ENCODE measurements around the gene RNF32. TPM values are rescaled to one million over a fixed set of nuclear protein-coding genes. Genes with fewer than 3 reads are reported as not detected.
"Not testable (repeated sequence)": the region's sequence is repeated elsewhere in the genome, so short reads cannot be mapped to it uniquely, and the experiment has no call there.

The RNF32 gene
- total RNA-seq, 2 donors from 2014 or later: 2.0 TPM

DNA sequence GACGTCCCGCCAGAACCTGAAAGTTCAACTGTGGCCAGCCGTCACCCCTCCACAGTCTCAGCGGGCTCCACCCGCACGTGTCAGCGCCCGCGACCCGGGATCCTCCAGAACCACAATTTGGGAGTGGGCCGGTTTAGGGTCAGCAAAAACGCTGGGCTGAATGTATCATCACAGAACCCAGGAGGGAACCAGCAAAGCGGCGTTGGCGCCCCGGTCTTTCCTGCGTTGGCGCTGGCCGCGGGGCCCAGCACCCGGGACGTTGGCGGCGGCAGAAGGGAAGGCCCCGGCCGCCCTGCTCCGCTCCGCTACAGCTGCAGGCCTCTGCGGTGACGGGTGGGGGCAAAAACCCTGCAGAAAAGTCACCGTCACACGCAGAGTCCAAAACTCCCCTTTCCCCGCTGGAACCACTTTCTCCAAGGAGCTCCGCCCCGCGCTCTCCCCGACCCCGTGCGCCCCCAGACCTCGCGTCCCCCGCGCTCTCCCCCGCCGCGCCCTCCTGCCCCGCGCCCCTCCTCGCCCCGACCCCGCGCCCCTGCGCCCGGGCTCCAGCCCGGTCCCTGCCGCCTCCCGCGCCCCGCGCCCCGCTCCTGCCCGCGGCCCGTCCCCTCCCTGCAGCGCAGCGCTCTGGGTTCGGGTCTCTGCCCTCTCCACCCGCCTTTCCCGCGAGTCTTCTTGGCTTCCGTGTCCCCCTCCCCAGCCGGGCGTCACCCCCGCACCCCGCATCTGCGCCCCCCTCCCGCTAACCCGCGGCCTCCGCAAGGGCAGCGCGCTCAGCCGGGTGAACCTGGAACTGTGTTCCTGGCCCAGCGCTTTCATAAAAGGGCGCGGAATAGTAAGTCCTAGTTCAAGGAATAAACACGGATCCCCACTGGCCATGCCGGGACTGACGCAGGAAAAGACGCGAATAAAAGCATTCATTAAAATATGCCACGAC lies 24.0 kb upstream of the RNF32 start:
- H3K4me1 ChIP-seq: peaks cover 4% of the 10 kb centered on the region
- no peaks in the 10 kb centered on the region for H3K36me3 ChIP-seq
- peak overlapping the region; percentile 40 for H3K4me3 ChIP-seq
- H3K9ac ChIP-seq (ENCODE audit: low read depth in 2 of 2, low read length in 2 of 2): peak overlapping the region; percentile 42 to 74
- no peaks in the 10 kb centered on the region for H3K27me3 ChIP-seq
- peak; percentile 64 for DNase-seq
- no peaks in the 10 kb centered on the region for H3K9me3 ChIP-seq
- intact Hi-C loops (cut with DNase I): no loop called here
- TF ChIP-seq, protein P1, sequence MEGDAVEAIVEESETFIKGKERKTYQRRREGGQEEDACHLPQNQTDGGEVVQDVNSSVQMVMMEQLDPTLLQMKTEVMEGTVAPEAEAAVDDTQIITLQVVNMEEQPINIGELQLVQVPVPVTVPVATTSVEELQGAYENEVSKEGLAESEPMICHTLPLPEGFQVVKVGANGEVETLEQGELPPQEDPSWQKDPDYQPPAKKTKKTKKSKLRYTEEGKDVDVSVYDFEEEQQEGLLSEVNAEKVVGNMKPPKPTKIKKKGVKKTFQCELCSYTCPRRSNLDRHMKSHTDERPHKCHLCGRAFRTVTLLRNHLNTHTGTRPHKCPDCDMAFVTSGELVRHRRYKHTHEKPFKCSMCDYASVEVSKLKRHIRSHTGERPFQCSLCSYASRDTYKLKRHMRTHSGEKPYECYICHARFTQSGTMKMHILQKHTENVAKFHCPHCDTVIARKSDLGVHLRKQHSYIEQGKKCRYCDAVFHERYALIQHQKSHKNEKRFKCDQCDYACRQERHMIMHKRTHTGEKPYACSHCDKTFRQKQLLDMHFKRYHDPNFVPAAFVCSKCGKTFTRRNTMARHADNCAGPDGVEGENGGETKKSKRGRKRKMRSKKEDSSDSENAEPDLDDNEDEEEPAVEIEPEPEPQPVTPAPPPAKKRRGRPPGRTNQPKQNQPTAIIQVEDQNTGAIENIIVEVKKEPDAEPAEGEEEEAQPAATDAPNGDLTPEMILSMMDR (IDR thresholded peaks at IDR 0.05): no peak
- H3K27ac ChIP-seq: no peak overlapping the region

DNA sequence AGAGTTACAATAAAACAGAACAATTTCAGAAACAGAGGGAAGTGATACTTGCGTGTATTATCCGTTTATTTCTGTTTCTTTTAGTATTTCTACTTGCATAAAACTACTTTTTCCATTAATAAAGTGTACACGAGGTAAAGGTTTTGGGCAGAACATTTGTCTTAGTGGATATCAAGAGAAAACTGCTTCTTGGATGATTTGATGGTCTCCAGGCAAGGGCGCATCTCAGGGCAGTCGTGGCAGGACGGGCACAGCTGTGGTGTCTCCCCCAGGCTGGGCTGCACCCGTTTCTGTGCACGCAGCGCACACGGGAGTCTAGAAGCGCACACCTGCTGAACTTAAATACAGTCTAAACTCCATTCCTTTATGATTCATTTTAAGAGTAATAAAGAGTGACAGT lies 23.4 kb upstream of the RNF32 start:
- Histone ChIP-seq H3K27me3 (no peaks in the 10 kb centered on the region), H3K36me3 (no peaks in the 10 kb centered on the region), H3K4me3 (peak overlapping the region; percentile 40), H3K4me1 (peaks cover 4% of the 10 kb centered on the region), H3K9ac (ENCODE audit: low read depth in 2 of 2, low read length in 2 of 2) (peak overlapping the region in 1 of 2 donors; percentile 74), H3K27ac (no peak overlapping the region), H3K9me3 (no peaks in the 10 kb centered on the region)
- TF ChIP-seq, protein P1 (IDR thresholded peaks at IDR 0.05): no peak
- intact Hi-C loops (cut with DNase I): no loop called here
- DNase-seq: peak; percentile 44

DNA sequence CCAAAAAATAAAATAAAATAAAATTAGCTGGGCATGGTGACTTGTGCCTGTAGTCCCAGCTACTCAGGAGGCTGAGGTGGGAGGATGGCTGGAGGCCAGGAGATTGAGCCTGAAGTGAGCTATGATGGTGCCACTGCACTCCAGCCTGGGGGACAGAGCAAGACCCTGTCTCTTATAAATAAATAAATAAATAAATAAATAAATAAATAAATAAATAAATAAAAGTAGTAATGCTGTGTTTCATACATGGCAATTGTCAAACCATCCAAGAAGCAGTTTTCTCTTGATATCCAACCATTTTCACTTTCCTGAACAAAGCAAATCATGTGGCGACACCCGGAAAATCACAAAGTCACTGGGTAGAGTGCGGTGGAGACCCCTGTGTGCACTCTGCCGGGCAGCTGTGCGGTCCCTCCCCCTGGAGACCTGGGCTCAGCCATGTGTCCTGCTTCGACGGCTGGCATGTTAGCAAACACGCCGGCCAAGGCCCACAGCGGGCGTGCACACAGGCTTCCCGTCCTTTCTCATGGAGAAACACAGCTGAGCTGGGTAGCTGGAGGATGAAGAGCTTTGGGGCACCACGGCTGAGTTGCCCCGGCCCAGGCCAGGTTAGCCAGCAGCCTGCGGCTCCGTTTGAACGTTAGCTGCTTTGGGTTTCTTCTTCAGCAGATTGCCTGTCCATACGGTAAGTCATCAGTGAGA lies 22.3 kb upstream of the RNF32 start:
- TF ChIP-seq, protein P1 (IDR thresholded peaks at IDR 0.05): no peak
- no peaks in the 10 kb centered on the region for H3K9me3 ChIP-seq
- H3K9ac ChIP-seq (ENCODE audit: low read depth in 2 of 2, low read length in 2 of 2): no peak overlapping the region
- no peaks in the 10 kb centered on the region for H3K27me3 ChIP-seq
- intact Hi-C loops (cut with DNase I): no loop called here
- DNase-seq: no peak
- H3K4me1 ChIP-seq: peaks cover 4% of the 10 kb centered on the region
- H3K36me3 ChIP-seq: no peaks in the 10 kb centered on the region
- H3K27ac ChIP-seq: no peak overlapping the region
- H3K4me3 ChIP-seq: no peak overlapping the region

DNA sequence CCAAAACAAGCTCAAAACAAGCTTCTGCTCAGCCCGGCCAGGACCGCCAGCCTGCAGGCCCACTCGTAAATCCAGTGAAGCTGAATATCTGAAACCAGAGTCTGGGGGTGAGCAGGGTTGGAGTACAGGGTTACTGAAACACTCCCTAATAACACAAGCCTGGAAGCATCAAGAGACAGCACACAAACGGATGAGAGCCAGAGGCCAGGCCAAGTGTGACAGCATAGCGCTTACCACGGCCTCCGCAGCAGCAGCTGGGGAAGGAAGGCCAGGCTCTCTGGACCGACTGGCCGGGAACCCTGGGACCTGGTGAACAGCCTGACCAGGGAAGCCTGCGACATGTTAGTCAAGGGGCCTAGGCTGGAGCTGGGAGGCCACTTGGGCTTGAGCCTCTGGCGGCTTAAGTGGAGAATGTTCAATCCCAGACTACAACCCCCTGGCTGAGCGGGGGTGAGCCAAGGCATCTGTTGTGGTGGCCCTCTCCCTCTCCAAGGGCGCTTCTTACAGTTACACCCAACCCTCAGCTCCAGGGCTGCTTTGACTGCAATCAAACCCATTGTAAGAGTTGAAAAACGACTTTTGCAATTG lies 21.7 kb upstream of the RNF32 start:
- TF ChIP-seq, protein P1 (IDR thresholded peaks at IDR 0.05): no peak
- Histone ChIP-seq H3K27ac (no peak overlapping the region), H3K4me3 (no peak overlapping the region), H3K27me3 (no peaks in the 10 kb centered on the region), H3K4me1 (peaks cover 4% of the 10 kb centered on the region), H3K9ac (ENCODE audit: low read depth in 2 of 2, low read length in 2 of 2) (no peak overlapping the region), H3K36me3 (no peaks in the 10 kb centered on the region), H3K9me3 (no peaks in the 10 kb centered on the region)
- intact Hi-C loops (cut with DNase I): no loop called here
- no peak for DNase-seq

DNA sequence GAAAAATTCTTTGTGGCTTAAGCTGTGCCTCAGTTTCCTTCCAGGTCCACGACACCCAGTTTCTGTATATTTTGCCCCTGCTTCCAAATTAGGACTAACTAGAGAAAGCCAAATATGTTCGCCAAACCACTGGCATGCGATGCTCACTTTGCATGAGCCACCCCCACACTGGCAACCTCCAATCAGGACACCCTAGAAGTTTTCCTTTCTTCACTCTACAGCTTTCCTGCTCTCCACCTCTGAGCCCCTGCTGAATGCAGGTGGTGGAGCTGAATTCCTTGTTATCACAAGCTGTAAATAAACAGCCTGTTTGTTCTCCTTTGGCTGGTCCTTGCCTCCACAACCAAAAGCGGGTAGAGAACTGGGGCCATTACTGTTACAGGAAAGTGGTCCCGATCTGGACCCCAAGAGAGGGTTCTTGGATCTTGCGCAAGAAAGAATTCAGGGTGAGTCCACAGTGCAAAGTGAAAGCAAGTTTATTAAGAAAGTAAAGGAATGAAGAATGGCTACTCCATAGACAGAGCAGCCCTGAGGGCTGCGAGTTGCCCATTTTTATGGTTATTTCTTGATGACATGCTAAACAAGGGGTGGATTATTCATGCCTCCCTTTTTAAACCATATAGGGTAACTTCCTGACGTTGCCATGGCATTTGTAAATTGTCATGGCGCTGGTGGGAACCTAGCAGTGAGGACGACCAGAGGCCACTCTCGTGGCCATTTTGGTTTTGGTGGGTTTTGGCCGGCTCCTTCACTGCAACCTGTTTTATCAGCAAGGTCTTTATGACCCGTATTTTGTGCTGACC lies 20.9 kb upstream of the RNF32 start:
- DNase-seq; H3K4me3 ChIP-seq; H3K9me3 ChIP-seq; H3K9ac ChIP-seq (ENCODE audit: low read depth in 2 of 2, low read length in 2 of 2); H3K36me3 ChIP-seq; intact Hi-C loops (cut with DNase I); H3K4me1 ChIP-seq; H3K27me3 ChIP-seq; H3K27ac ChIP-seq: not testable (repeated sequence)
